ENCODE measurements around the gene COL5A1.
"Not testable (repeated sequence)": the region's sequence is repeated elsewhere in the genome, so short reads cannot be mapped to it uniquely, and the experiment has no call there.

The COL5A1 gene

GRCh38 chr9:134641990-134642384, 384 bp downstream of the COL5A1 start:
- DNase-seq, result no peak

- DNase-seq, result no peak
Measured at GRCh38 chr9:134642385-134643181, 980 bp downstream of the COL5A1 start.

- no peak for DNase-seq
Measured at GRCh38 chr9:134643222-134643671, 1.6 kb downstream of the COL5A1 start.

- not testable (repeated sequence) for DNase-seq
Measured at GRCh38 chr9:134644401-134644724, 2.8 kb downstream of the COL5A1 start.

- no peak for DNase-seq
Measured at GRCh38 chr9:134644725-134645606, 3.4 kb downstream of the COL5A1 start.

- no peak for DNase-seq
Measured at GRCh38 chr9:134645607-134646365, 4.2 kb downstream of the COL5A1 start.

- no peak for DNase-seq
Measured at GRCh38 chr9:134647359-134648080, 5.9 kb downstream of the COL5A1 start.

GRCh38 chr9:134648701-134649530, 7.3 kb downstream of the COL5A1 start:
- DNase-seq, result no peak

- DNase-seq, result no peak
Measured at GRCh38 chr9:134650431-134651190, 9.0 kb downstream of the COL5A1 start.

- DNase-seq, result no peak
Measured at GRCh38 chr9:134651226-134651905, 9.8 kb downstream of the COL5A1 start.

- DNase-seq, result no peak
Measured at GRCh38 chr9:134652291-134653225, 11.0 kb downstream of the COL5A1 start.

GRCh38 chr9:134653259-134654009, 11.8 kb downstream of the COL5A1 start:
- no peak for DNase-seq

GRCh38 chr9:134655101-134655500, 13.5 kb downstream of the COL5A1 start:
- no peak for DNase-seq

- DNase-seq, result no peak
Measured at GRCh38 chr9:134655586-134656333, 14.2 kb downstream of the COL5A1 start.

- DNase-seq, result no peak
Measured at GRCh38 chr9:134656334-134657006, 14.9 kb downstream of the COL5A1 start.

- DNase-seq, result no peak
Measured at GRCh38 chr9:134657666-134658377, 16.2 kb downstream of the COL5A1 start.
